ENCODE measurements around the gene PCBP3.
"Not testable (repeated sequence)": the region's sequence is repeated elsewhere in the genome, so short reads cannot be mapped to it uniquely, and the experiment has no call there.

The PCBP3 gene

DNA sequence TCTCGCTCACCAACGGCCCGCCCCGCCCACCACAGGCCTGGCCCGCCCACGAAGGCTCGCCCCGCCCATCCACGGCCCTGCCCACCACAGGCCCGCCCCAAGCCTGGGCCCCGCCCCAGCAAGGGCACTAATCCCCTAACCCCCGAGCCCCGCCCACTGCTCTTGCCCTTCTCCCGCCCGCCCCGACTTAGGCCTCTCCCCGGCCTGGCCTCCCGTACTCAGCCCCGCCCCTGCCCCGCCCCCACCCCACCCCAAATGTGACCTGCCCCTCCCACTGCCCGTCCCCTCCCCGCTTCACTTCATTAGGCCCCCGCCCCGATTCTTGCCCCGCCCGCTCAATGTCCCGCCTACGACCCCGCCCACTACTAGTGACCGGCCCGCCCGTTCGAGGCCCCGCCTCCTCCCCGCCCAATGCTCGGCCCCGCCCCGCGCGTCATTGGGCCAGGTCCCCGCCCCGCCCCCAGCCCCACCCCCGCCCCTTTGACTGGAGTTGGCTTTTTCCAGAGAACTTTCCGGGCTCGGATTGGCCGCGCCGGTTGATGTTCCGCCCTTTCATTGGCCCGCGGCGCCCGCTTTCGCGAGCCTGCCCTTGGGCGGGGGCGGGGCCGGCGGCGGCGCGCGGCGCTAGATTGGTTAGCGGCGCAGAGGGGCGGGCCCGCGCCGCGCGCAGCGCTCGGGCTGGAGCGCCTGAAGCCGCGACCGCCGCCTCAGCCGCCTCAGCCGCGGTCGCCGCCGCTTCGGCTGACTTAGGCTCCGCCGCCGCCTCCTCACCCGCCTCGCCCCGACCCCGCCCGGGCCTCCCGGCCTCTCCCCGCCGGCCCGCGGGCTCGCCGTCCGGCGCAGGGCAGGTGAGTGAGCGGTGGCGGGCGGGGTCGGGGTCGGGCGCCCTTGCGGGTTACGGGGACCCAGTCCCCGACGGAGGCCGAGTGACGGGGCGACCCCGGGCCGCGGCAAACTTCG lies at the start of gene PCBP3:
Gene PCBP3 (plus strand): TSS at position 705 of the 960 bp plus-strand sequence. CDS start 206,361 bp downstream, outside the sequence.
- DNase-seq = peak; percentile 98 to 99

- no peak for DNase-seq
These were observed 48.6 kb upstream of the PCBP3 start for GRCh38 chr21:45594721-45595489.

- DNase-seq = no peak
These were observed 47.8 kb upstream of the PCBP3 start for GRCh38 chr21:45595574-45596295.

- peak; percentile 87 to 89 for DNase-seq
These were observed 46.7 kb upstream of the PCBP3 start for GRCh38 chr21:45596704-45597318.

GRCh38 chr21:45598109-45598508 lies 45.4 kb upstream of the PCBP3 start:
- no peak for DNase-seq

GRCh38 chr21:45598666-45599065 lies 44.9 kb upstream of the PCBP3 start:
- DNase-seq = no peak

- no peak for DNase-seq
These were observed 44.4 kb upstream of the PCBP3 start for GRCh38 chr21:45599146-45599581.

GRCh38 chr21:45600248-45600647 lies 43.3 kb upstream of the PCBP3 start:
- no peak for DNase-seq

DNA sequence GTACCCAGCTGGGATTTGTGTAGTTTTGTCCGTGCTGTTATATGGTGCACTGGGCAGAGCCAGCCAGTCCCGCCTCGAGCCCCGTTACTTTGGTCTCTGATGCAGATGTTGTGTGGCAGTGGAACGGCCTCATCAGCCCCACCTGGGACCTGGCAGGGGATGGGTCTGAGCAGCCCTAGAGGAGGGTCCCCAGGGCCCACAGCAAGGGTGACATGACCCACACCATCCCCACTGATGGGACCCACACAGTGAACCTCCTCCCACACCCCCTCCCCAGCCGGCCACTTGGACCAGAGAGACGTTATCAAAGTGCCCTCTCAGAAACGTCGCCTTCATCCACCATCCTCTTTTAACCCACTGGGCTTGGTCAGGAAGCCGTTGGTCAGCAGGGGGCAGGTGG lies 42.0 kb upstream of the PCBP3 start:
- DNase-seq = no peak

DNA sequence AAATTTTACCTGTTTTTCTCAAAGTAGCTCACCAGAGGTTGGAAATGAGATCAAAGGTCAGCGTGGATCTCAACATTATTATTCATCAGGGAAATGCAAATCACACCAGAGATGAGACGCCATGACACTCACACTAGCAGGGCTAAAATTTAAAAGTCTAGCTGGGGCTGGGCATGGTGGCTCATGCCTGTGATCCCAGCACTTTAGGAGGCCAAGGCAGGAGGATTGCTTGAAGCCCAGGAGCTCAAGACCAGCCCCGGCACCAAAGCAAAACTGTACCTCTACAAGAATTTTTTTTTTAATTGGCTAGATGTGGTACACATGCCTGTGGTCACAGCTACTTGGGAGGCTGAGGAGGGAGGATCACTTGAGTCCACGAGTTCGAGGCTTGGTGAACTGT lies 41.4 kb upstream of the PCBP3 start:
- DNase-seq = no peak

DNA sequence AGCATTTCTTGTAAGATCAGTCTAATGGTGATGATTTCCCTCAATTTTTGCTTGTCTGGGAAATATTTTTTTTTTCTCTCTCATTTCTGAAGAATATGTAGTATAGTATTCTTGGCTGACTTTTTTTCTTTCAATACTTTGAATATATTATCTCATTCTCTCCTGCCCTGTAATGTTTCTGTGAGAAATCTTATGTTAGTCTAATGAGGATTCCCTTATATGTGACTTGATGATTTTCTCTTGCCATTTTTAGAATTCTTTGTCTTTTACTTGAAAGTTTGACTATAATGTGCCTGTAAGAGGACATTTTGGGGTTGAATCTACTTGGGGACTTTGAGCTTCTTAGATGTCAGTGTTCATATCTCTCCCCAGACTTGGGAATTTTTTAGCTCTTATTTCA lies 40.0 kb upstream of the PCBP3 start:
- no peak for DNase-seq

DNA sequence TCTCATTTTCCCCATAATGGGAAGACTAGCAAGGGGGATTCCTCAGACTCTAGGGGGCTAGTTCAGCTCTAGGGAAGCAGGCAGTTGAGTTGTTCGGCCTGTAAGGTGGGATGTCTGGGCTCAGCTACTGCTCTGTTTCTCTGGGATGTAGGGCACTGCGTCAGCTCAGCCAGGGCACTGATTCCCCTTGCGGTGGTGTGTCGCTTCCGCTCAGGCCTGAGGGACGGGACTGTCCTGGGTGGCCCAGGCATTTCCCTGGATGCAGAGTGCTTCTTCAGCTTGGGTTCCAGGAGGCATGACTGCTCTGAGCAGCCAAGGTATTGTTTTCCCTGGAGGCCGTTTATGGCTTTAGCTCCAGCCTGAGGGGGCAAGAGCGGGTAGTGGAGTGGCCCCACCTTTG lies 38.8 kb upstream of the PCBP3 start:
- not testable (repeated sequence) for DNase-seq

GRCh38 chr21:45607021-45607908 lies 36.3 kb upstream of the PCBP3 start:
- peak in 1 of 2 donors; percentile 35 for DNase-seq

GRCh38 chr21:45607909-45608295 lies 35.6 kb upstream of the PCBP3 start:
- DNase-seq = no peak

DNA sequence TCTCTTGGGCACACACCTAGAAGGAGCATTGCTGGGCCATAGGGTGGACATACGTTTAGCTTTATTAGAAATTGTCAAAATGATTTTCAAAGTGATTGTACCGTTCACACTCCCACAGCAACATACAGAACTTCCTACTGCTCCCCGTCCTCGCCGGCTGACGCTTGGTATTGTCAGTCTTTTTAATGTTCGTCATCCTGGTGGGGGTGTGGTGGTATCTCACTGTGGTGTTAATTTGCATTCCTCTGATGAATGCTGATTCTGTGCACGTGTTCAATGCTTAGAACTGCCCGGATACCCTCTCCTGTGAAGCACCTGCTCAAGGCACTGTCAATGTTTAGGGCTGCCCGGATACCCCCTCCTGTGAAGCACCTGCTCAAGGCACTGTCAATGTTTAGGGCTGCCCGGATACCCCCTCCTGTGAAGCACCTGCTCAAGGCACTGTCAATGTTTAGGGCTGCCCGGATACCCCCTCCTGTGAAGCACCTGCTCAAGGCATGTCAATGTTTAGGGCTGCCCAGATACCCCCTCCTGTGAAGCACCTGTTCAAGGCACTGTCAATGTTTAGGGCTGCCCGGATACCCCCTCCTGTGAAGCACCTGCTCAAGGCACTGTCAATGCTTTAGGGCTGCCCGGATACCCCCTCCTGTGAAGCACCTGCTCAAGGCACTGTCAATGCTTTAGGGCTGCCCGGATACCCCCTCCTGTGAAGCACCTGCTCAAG lies 34.6 kb upstream of the PCBP3 start:
- not testable (repeated sequence) for DNase-seq

GRCh38 chr21:45609616-45610015 lies 33.9 kb upstream of the PCBP3 start:
- DNase-seq = not testable (repeated sequence)

DNA sequence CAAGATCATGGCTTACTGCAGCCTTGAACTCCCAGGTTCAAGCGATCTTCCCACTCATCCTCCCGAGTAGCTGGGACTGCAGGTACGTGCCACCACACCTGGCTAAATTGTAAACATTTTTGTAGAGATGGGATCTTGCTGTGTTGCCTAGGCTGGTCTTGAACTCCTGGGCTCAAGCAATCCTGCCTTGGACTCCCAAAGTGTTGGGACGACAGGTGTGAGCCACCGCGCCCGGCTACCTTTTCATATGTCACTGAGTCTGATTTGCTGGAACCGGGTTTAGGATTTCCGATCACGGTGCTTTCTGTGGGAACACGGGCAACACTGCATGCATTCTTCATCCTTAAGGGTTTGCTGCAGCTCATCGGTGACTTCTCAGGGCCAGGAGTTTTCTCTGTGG lies 32.2 kb upstream of the PCBP3 start:
- no peak for DNase-seq

DNA sequence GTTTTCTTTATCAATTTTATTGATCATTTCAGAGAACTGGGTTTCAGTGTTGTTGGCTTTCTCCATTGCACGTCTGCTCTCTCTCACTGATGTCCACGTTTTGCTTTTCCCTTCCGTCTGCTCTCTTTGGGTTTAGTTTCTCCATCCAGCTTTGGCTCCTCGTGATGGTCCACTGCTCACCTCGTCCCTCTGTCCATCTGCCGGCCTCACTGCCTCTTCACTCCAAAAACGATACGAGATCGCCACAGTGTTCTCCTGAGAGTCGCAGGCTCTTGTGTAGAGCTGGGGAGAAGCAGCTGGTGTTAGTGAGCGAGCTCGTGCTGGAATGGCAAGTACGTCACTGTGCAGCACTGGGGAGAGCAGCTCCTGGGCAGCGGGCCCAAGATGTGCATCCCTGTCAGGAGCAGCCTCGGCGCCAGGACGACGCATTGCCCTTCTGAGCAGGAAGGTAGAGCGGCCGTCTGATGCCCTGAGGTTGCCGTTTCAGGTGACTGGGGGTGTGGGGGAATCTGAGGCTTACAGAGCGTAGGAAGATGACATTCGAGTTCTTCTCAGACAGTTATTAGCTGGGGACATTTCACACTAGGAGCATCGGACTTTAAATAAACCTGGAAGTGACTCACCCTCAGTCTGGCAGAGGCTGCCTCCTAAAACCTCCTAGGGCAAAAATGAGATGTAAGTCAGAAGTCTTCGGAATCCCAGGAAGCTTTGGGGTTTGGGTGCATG lies 31.4 kb upstream of the PCBP3 start:
- no peak for DNase-seq

GRCh38 chr21:45612665-45613019 lies 30.9 kb upstream of the PCBP3 start:
- DNase-seq = not testable (repeated sequence)

- no peak for DNase-seq
These were observed 30.1 kb upstream of the PCBP3 start for GRCh38 chr21:45613396-45613795.
